Panc1 (cell line): ENCODE measurements around the gene MCTP1. TPM values are rescaled to one million over a fixed set of nuclear protein-coding genes. Genes with fewer than 3 reads are reported as not detected.

ENCODE experiments used
- ATAC-seq: fragments of 200-7000 bp; cut with Tn5 transposase; 2 replicates; pipeline ENCODE4 v1.9.1; 2020; ENCODE audit warnings: mild to moderate bottlenecking, moderate library complexity
- BruUV-seq: library from RNA; stranded (reverse); fragments of 400-500 nt; replicated peaks from 2 replicates; lab custom pipeline; 2021; lab: Mats Ljungman, UMichigan
- CTCF ChIA-PET: fragments of 300-600 bp; sonication (Branson Sonifier 250); formaldehyde crosslinking; loops from one replicate; lab custom pipeline; 2022; ENCODE audit warnings: antibody characterized with exemption; lab: Charles Lee
- POLR2A ChIA-PET: fragments of 300-600 bp; sonication (Branson Sonifier 250); formaldehyde crosslinking; loops from one replicate; lab custom pipeline; 2022; ENCODE audit warnings: antibody characterized with exemption; lab: Charles Lee
- DNase-seq: peaks from one replicate; pipeline ENCODE4 v3.0.0-alpha.2; 2010; ENCODE audit warnings: low read depth, low spot score
- H3K27ac ChIP-seq: 2 replicates; pipeline ENCODE4 v1.5.1; 2011; ENCODE audit warnings: mild to moderate bottlenecking, low read length, inconsistent platforms
- H3K27me3 ChIP-seq: fragments of 200-500 bp; sonication (Bioruptor generic); 2 replicates; pipeline ENCODE4 v1.6.0; 2014; ENCODE audit warnings: low read length, inconsistent platforms; ENCODE audit not compliant: control insufficient read depth, insufficient read depth
- H3K36me3 ChIP-seq: fragments of 200-500 bp; sonication (Bioruptor generic); 2 replicates; pipeline ENCODE4 v1.5.1; 2014; ENCODE audit warnings: inconsistent platforms, mild to moderate bottlenecking, low read length, moderate library complexity; ENCODE audit not compliant: control insufficient read depth, insufficient read depth
- H3K4me1 ChIP-seq: 2 replicates; pipeline ENCODE4 v1.5.1; 2011; ENCODE audit warnings: inconsistent platforms, mild to moderate bottlenecking, low read length, moderate library complexity; ENCODE audit not compliant: control insufficient read depth, insufficient read depth
- H3K4me3 ChIP-seq, 2 experiments: 2 replicates each; pipeline ENCODE4 v1.5.1; 2011 to 2012; ENCODE audit warnings: low read depth in 2 of 2, low read length in 2 of 2, mild to moderate bottlenecking in 2 of 2, inconsistent platforms in 1 of 2, moderate library complexity in 1 of 2
- H3K9me3 ChIP-seq: fragments of 200-500 bp; sonication (Bioruptor generic); 2 replicates; pipeline ENCODE4 v1.5.1; 2014; ENCODE audit warnings: low read depth, mild to moderate bottlenecking, inconsistent platforms, low read length, moderate library complexity; ENCODE audit not compliant: control insufficient read depth, insufficient read depth
- POLR2AphosphoS5 ChIP-seq: IDR thresholded peaks from 2 replicates; pipeline ENCODE4 v1.6.1; 2012; ENCODE audit warnings: mild to moderate bottlenecking, low read depth, low read length, moderate library complexity
- SIN3A ChIP-seq: IDR thresholded peaks from 2 replicates; pipeline ENCODE4 v1.6.1; 2012; ENCODE audit warnings: low read depth, mild to moderate bottlenecking, low read length, moderate library complexity, borderline replicate concordance; ENCODE audit not compliant: insufficient read depth
- TCF7L2 ChIP-seq: IDR thresholded peaks from 2 replicates; pipeline ENCODE4 v1.6.1; 2011; ENCODE audit warnings: mild to moderate bottlenecking, low read depth, low read length, inconsistent platforms
- in situ Hi-C: cut with HindIII; loops from 2 replicates; pipeline ENCODE4 v1.10.0; 2016; ENCODE audit warnings: low sequenced_read_pairs, low pct_unique_long_range_greater_than_20kb
- intact Hi-C: fragments of 100-400 bp; cut with micrococcal nuclease; formaldehyde crosslinking; loops from one replicate; pipeline ENCODE4 v1.10.0; 2022; ENCODE audit not compliant: unreplicated experiment
- total RNA-seq: library from RNA; stranded (reverse); gene quantifications from one replicate; pipeline ENCODE4 v1.2.1, GENCODE V29; 2021; ENCODE audit not compliant: unreplicated experiment
- TF ChIP-seq, protein P1 (sequence below): fragments of 450-650 bp; IDR thresholded peaks from 2 replicates; pipeline ENCODE4 v1.5.1; 2017; ENCODE audit warnings: mild to moderate bottlenecking
- TF ChIP-seq, protein P2 (sequence below), 2 experiments: IDR thresholded peaks; 2 replicates each; pipeline ENCODE4 v1.6.1; 2011 to 2012; ENCODE audit warnings: low read depth in 2 of 2, control low read depth in 1 of 2, low read length in 1 of 2, mild to moderate bottlenecking in 1 of 2, moderate library complexity in 1 of 2; ENCODE audit not compliant: insufficient read depth in 1 of 2

MCTP1 gene
- total RNA-seq, 1 experiment from 2014 or later: 39.8 TPM

DNA sequence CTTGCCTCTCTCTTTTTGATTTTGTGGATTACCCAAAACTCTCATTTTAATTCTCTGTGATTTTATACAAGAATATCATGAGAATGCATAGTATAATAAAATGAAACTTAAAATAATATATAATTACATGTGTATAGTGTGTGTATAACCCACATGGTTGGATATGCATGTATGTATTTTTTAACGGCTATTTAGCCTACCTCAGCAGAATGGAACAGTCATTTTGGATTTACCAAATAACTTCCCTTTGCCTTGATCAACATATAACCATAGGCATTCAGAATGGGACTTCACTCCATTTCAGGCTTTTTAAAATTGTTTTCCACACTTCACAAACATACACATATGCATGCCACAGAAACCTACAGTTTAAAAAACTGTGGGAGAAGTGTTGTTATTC is 505.2 kb downstream of the MCTP1 start:
- ATAC-seq (no peak), DNase-seq (no peak)
- Histone ChIP-seq H3K4me1 (no peaks in the 10 kb centered on the region), H3K9me3 (no peaks in the 10 kb centered on the region), H3K36me3 (no peaks in the 10 kb centered on the region), H3K27me3 (no peaks in the 10 kb centered on the region), H3K4me3 (no peak overlapping the region), H3K27ac (no peak overlapping the region)
- CTCF ChIA-PET: no interaction called here
- TF ChIP-seq, protein P1, sequence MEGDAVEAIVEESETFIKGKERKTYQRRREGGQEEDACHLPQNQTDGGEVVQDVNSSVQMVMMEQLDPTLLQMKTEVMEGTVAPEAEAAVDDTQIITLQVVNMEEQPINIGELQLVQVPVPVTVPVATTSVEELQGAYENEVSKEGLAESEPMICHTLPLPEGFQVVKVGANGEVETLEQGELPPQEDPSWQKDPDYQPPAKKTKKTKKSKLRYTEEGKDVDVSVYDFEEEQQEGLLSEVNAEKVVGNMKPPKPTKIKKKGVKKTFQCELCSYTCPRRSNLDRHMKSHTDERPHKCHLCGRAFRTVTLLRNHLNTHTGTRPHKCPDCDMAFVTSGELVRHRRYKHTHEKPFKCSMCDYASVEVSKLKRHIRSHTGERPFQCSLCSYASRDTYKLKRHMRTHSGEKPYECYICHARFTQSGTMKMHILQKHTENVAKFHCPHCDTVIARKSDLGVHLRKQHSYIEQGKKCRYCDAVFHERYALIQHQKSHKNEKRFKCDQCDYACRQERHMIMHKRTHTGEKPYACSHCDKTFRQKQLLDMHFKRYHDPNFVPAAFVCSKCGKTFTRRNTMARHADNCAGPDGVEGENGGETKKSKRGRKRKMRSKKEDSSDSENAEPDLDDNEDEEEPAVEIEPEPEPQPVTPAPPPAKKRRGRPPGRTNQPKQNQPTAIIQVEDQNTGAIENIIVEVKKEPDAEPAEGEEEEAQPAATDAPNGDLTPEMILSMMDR: no peak
- TF ChIP-seq TCF7L2: no peak
- TF ChIP-seq, protein P2, sequence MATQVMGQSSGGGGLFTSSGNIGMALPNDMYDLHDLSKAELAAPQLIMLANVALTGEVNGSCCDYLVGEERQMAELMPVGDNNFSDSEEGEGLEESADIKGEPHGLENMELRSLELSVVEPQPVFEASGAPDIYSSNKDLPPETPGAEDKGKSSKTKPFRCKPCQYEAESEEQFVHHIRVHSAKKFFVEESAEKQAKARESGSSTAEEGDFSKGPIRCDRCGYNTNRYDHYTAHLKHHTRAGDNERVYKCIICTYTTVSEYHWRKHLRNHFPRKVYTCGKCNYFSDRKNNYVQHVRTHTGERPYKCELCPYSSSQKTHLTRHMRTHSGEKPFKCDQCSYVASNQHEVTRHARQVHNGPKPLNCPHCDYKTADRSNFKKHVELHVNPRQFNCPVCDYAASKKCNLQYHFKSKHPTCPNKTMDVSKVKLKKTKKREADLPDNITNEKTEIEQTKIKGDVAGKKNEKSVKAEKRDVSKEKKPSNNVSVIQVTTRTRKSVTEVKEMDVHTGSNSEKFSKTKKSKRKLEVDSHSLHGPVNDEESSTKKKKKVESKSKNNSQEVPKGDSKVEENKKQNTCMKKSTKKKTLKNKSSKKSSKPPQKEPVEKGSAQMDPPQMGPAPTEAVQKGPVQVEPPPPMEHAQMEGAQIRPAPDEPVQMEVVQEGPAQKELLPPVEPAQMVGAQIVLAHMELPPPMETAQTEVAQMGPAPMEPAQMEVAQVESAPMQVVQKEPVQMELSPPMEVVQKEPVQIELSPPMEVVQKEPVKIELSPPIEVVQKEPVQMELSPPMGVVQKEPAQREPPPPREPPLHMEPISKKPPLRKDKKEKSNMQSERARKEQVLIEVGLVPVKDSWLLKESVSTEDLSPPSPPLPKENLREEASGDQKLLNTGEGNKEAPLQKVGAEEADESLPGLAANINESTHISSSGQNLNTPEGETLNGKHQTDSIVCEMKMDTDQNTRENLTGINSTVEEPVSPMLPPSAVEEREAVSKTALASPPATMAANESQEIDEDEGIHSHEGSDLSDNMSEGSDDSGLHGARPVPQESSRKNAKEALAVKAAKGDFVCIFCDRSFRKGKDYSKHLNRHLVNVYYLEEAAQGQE (IDR thresholded peaks at IDR 0.05; ENCODE audit: insufficient read depth in 1 of 2, low read depth in 2 of 2, low read length in 1 of 2): no peak
- no peak for TF ChIP-seq POLR2AphosphoS5
- no peak for TF ChIP-seq SIN3A
- no TSS peak for BruUV-seq
- POLR2A ChIA-PET: no interaction called here
- in situ Hi-C loops: no loop called here
- intact Hi-C loops: no loop called here

DNA sequence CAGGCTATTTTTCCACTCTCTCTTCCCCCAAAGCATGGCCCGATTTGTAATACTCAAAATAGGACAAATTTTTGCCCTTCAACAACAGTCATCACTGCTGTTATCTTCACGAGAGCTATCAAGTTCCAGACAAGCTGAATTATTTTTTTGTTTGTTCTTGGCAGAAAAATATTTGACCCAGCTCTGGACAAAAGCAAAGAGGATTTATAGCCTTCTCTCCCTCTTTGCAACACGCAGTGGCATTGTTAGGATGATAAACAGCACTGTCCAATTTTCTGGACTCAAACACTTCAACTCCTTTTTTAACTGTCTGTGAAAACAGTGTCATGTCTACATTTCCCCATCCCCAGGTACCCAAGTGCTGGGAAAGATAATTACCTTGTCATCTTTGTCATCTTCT is 506.2 kb downstream of the MCTP1 start:
- no peak for TF ChIP-seq SIN3A
- TF ChIP-seq, protein P1: no peak
- no peak for TF ChIP-seq TCF7L2
- TF ChIP-seq, protein P2 (IDR thresholded peaks at IDR 0.05; ENCODE audit: insufficient read depth in 1 of 2, low read depth in 2 of 2, low read length in 1 of 2): no peak
- TF ChIP-seq POLR2AphosphoS5: no peak
- H3K27ac ChIP-seq: no peak overlapping the region

More for the DNA sequence above, 506.2 kb downstream of the MCTP1 start:
- Histone ChIP-seq H3K27me3 (no peaks in the 10 kb centered on the region), H3K4me1 (no peaks in the 10 kb centered on the region), H3K36me3 (no peaks in the 10 kb centered on the region), H3K9me3 (no peaks in the 10 kb centered on the region), H3K4me3 (no peak overlapping the region)
- BruUV-seq: no TSS peak
- ChIA-PET CTCF (no interaction called here), POLR2A (no interaction called here)
- no peak for ATAC-seq
- in situ Hi-C loops: no loop called here
- intact Hi-C loops: no loop called here
- DNase-seq: no peak
